Osteoblast (primary cell): ENCODE measurements around the gene GAS6. TPM values are rescaled to one million over a fixed set of nuclear protein-coding genes. Genes with fewer than 3 reads are reported as not detected.

Experiments
- DNase-seq: peaks from one replicate; pipeline ENCODE4 v3.0.0; 2011; ENCODE audit warnings: low spot score, mixed read lengths; ENCODE audit not compliant: insufficient read length; ENCODE audit errors: missing footprints
- H2AFZ ChIP-seq: 2 replicates; pipeline ENCODE4 v1.6.0; 2011; ENCODE audit warnings: mild to moderate bottlenecking, low read length
- H3K27ac ChIP-seq: 2 replicates; pipeline ENCODE4 v1.5.1; 2011; ENCODE audit warnings: mild to moderate bottlenecking, low read depth, low read length, moderate library complexity
- H3K27me3 ChIP-seq: 2 replicates; pipeline ENCODE4 v1.6.0; 2012; ENCODE audit warnings: mild to moderate bottlenecking, control low read depth, inconsistent platforms, low read length, moderate library complexity; ENCODE audit not compliant: insufficient read depth
- H3K36me3 ChIP-seq: 2 replicates; pipeline ENCODE4 v1.5.1; 2011; ENCODE audit warnings: mild to moderate bottlenecking, low read length, control low read depth, moderate library complexity; ENCODE audit not compliant: insufficient read depth
- H3K4me1 ChIP-seq: 2 replicates; pipeline ENCODE4 v1.5.1; 2011; ENCODE audit warnings: mild to moderate bottlenecking, low read length, control low read depth, moderate library complexity; ENCODE audit not compliant: insufficient read depth
- H3K4me2 ChIP-seq: 2 replicates; pipeline ENCODE4 v1.6.0; 2011; ENCODE audit warnings: mild to moderate bottlenecking, low read length; ENCODE audit not compliant: insufficient read depth
- H3K4me3 ChIP-seq: fragments of 200-600 bp; sonication (generic); 3 replicates; pipeline ENCODE4 v1.5.1; 2012; ENCODE audit warnings: mild to moderate bottlenecking, low read length, inconsistent platforms; ENCODE audit not compliant: insufficient read depth
- H3K79me2 ChIP-seq: 2 replicates; pipeline ENCODE4 v1.6.0; 2012; ENCODE audit warnings: mild to moderate bottlenecking, low read length, control low read depth, inconsistent platforms; ENCODE audit not compliant: insufficient read depth
- H3K9me3 ChIP-seq: 2 replicates; pipeline ENCODE4 v1.5.1; 2011; ENCODE audit warnings: low read depth, low read length, control low read depth
- H4K20me1 ChIP-seq: 2 replicates; pipeline ENCODE4 v1.6.0; 2012; ENCODE audit warnings: mild to moderate bottlenecking, low read length, control low read depth; ENCODE audit not compliant: insufficient read depth
- CTCF ChIP-seq: IDR thresholded peaks from 2 replicates; pipeline ENCODE4 v1.5.1; 2011; ENCODE audit warnings: mild to moderate bottlenecking, low read depth, low read length, moderate library complexity; ENCODE audit errors: extremely low read depth
- total RNA-seq: library from RNA; depleted of rRNA; stranded (reverse); fragments of >200 nt; gene quantifications from 2 replicates; pipeline ENCODE4 v1.2.3, GENCODE V29; 2012

The GAS6 gene
- total RNA-seq, 1 donor = 417 TPM

- H3K27ac ChIP-seq = no peak overlapping the region
These were observed 47.5 kb downstream of the GAS6 start for GRCh38 chr13:113816254-113816929.

GRCh38 chr13:113815151-113816058 lies 48.5 kb downstream of the GAS6 start:
- Histone ChIP-seq H3K79me2 (no peaks in the 10 kb centered on the region), H4K20me1 (peaks cover 8% of the 10 kb centered on the region), H3K36me3 (peaks cover 9% of the 10 kb centered on the region), H3K4me1 (peaks cover 25% of the 10 kb centered on the region), H3K27ac (no peak overlapping the region), H2AFZ (no peak overlapping the region), H3K9me3 (no peaks in the 10 kb centered on the region), H3K4me2 (no peak overlapping the region), H3K4me3 (no peak overlapping the region), H3K27me3 (no peaks in the 10 kb centered on the region)
- DNase-seq = no peak
- no peak for TF ChIP-seq CTCF

More at GRCh38 chr13:113816254-113816929, 47.5 kb downstream of the GAS6 start:
- Histone ChIP-seq H3K79me2 (no peaks in the 10 kb centered on the region), H3K27me3 (no peaks in the 10 kb centered on the region), H2AFZ (no peak overlapping the region), H3K4me2 (no peak overlapping the region), H3K36me3 (peaks cover 14% of the 10 kb centered on the region), H3K4me3 (no peak overlapping the region), H3K9me3 (no peaks in the 10 kb centered on the region), H3K4me1 (peaks cover 35% of the 10 kb centered on the region), H4K20me1 (peaks cover 13% of the 10 kb centered on the region)
- TF ChIP-seq CTCF = no peak
- DNase-seq = no peak

- Histone ChIP-seq H3K36me3 (no peaks in the 10 kb centered on the region), H3K4me1 (peaks cover 25% of the 10 kb centered on the region), H3K4me3 (no peak overlapping the region), H3K27me3 (no peaks in the 10 kb centered on the region), H3K9me3 (peaks cover 5% of the 10 kb centered on the region), H3K27ac (no peak overlapping the region), H2AFZ (no peak overlapping the region), H4K20me1 (peaks cover 4% of the 10 kb centered on the region), H3K79me2 (no peaks in the 10 kb centered on the region), H3K4me2 (peak overlapping the region; percentile 43)
- DNase-seq = peak; percentile 97
- TF ChIP-seq CTCF = no peak
These were observed 49.4 kb downstream of the GAS6 start for GRCh38 chr13:113814435-113814821.
